ENCODE measurements around the gene PRR29.

DNA sequence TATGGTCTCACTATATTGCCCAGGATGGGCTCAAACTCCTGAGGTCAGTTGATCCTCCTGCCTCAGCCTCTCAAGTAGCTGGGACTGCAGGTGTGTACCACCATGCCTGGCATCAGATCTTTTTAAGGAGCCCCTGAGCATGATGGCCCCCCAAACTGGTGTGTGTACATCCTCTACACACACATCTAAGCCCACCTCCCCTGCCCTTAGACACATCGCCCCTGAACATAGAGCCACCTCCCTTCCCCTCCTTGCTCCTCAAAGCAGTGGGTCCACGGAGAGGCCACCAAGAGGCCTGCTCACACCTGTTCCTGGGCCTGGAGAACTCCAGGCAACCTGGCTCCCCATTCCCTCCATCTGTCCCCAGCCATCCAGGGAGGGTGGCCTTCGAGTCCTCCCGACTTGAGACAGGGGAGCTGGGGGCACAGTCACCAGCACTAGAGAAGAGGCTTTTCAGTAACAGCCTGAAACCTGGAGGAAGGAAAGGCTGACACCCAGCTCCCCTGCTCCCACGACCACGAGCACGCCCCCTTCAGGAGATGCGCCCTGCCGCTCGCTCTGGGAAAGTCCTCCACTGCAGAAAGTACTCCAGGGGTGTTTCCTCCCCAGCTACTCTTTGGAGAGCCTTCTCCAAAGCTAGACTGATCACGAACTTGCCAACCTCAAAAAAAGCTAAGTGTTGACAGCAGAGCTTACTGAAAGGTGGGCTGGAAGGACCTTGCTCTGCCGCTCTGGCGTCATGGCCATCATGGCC, 12.6 kb upstream of the PRR29 start:
- TF ChIP-seq, protein P1, sequence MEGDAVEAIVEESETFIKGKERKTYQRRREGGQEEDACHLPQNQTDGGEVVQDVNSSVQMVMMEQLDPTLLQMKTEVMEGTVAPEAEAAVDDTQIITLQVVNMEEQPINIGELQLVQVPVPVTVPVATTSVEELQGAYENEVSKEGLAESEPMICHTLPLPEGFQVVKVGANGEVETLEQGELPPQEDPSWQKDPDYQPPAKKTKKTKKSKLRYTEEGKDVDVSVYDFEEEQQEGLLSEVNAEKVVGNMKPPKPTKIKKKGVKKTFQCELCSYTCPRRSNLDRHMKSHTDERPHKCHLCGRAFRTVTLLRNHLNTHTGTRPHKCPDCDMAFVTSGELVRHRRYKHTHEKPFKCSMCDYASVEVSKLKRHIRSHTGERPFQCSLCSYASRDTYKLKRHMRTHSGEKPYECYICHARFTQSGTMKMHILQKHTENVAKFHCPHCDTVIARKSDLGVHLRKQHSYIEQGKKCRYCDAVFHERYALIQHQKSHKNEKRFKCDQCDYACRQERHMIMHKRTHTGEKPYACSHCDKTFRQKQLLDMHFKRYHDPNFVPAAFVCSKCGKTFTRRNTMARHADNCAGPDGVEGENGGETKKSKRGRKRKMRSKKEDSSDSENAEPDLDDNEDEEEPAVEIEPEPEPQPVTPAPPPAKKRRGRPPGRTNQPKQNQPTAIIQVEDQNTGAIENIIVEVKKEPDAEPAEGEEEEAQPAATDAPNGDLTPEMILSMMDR (IDR thresholded peaks at IDR 0.05) = no peak
- no peak for TF ChIP-seq POLR2A (IDR thresholded peaks at IDR 0.05)

All from esophagus squamous epithelium (tissue), 4 donors.